GM18907 (cell line): Measurements from ENCODE around the gene HDAC2.
"Not testable (repeated sequence)": the region's sequence is repeated elsewhere in the genome, so short reads cannot be mapped to it uniquely, and the experiment has no call there.

ENCODE experiments used
- ATAC-seq: cut with Tn5 transposase; IDR thresholded peaks from one replicate; pipeline ENCODE4 v1.9.1; 2021; ENCODE audit warnings: mild to moderate bottlenecking, moderate library complexity; ENCODE audit not compliant: unreplicated experiment

Gene HDAC2

DNA sequence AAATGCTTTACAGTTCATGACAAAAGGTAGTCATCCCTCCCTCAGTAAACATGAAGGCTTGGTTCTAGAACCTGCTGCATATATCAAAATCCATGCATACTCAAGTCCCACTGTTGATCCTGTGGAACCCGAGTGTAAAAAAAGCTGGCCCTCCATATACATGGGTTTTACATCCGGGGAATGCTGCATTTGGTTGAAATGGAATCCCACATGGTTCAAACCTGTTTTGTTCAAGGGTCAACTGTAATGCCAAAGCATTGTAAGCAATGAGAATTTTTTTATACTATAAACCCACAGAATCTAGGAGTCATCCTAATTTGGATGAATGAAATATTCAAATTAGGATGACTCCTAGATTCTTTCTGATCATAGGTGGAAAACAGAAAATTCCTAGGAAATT lies 5.9 kb upstream of the HDAC2 start:
- no peak for ATAC-seq

DNA sequence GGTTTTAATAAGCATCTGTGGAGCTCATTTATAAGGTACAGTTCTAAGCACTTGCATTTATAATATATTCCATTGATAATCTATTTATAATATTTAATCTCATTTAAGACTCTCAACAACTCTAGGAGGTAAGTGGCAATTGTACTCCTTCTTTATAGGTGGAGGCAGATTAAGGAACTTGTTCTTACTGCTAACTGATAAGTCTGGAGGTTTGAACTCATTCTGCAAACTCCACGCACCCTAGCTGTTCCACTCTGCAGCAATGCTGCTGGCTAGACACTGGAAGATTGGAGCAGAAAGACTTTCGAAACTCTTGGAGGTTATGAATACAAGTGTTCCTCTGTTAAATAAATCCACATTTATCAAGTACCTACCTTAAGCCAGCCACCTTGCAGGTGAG lies 793 bp upstream of the HDAC2 start:
- ATAC-seq = no peak

GRCh38 chr6:113969888-113970804 lies 802 bp downstream of the HDAC2 start:
- peak; percentile 42 for ATAC-seq

- ATAC-seq = no peak
Measured at GRCh38 chr6:113968472-113968871, 2.5 kb downstream of the HDAC2 start.

GRCh38 chr6:113967777-113968176 lies 3.2 kb downstream of the HDAC2 start:
- ATAC-seq = no peak

DNA sequence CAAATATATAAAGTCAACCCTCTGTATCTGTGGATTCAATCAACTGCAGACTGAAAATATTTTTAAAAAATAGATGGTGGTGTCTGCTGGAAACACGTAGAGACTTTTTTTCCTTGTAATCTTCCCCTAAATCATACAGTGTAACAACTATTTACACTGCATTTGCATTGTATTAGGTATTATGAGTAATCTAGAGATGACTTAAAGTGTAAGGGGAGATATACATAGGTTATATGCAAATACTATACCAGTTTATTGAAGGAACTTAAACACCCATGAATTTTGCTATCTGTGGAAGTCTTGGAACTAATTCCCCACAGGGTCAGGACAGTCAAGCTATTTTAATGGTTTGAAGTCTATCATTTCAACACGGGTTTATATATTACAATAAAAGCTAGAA lies 10.2 kb downstream of the HDAC2 start:
- no peak for ATAC-seq

DNA sequence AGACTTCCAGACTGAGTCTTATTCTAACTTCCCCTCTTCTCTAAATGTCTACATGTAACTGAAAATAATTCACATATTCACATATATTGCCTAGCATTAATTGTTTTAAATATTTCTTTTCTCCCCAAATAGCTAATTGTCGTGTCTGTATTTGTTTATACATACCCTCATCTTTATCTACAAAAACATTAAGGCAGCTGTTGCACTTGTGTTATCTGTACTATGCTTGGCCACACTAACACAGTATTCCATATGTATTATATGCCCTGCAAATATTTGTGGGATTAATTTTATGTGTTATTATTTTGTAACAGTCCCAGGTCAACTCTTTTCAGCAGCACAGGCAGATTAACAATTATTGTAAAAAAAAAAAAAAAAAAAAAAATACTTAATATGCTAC lies 11.7 kb downstream of the HDAC2 start:
- ATAC-seq = no peak

- ATAC-seq = no peak
Measured at GRCh38 chr6:113954653-113955052, 16.3 kb downstream of the HDAC2 start.

DNA sequence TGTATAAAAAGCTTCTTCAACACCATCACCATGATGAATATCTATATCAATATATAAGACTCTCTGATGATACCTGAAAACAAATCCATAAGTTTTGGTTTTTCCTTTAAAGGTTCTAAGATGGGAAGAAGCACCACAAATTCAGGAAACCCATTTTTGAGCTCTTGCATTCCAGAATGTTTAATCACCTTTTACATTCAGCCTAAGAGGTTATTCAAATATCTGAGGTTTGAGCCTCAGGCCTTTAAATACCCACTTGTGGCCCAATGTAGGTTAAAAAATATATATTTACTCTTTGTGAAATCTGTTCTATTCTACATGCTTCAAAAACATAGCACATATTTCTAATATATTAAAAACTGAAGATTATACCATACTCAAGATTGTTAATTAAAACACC lies 17.6 kb downstream of the HDAC2 start:
- no peak for ATAC-seq

DNA sequence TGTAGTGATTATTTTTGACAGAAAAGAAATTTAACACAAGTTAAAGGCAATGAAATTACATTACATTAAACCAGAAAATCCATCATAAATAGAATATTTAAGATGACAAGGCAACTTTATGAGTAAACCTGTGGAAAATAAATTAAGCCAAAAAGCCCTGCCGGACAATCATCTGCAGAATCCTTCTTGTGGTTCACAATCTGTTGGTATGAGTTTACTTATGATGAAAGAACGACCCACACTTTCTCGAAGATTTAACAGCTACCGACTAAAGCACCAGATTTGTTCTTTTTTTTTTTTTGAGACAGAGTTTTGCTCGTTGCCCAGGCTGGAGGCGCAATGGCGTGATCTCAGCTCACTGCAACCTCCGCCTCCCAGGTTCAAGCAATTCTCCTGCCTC lies 21.4 kb downstream of the HDAC2 start:
- no peak for ATAC-seq

DNA sequence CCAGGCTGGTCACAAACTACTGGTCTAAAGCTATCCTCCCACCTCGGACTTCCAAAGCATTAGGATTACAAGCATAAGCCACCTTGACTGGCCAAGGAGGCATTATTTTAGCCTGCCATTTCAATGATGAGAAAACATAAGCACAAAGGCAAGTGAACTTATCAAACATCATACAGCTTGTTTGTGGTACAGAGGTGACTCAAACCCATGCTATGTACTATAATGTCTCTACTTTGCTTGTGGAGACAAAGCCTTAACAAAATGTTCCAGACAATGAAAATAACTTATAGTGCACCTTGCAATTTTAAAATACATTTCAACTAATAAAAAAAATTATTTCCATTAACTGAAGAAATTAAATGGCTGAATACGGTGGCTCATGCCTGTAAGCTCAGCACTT lies 26.2 kb downstream of the HDAC2 start:
- ATAC-seq = no peak

DNA sequence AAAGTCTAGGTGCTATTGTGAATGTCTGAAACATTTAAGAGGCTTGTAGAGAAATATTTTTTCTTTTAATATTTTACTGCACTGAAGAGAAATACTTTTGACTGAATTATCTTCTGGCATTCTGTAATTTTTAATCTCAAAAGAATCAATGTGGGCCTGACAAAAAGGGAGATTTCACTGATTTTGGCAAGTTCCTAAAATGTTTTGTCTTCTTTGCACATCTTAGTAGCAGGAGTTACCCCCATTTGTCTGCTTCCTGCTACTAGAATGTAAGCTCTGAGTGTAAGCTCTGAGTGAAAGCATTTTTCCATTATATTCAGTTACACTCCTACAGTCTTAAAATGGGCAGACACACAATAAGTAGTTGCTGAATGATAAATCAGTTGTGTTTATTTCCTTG lies 31.1 kb downstream of the HDAC2 start:
- ATAC-seq = no peak

DNA sequence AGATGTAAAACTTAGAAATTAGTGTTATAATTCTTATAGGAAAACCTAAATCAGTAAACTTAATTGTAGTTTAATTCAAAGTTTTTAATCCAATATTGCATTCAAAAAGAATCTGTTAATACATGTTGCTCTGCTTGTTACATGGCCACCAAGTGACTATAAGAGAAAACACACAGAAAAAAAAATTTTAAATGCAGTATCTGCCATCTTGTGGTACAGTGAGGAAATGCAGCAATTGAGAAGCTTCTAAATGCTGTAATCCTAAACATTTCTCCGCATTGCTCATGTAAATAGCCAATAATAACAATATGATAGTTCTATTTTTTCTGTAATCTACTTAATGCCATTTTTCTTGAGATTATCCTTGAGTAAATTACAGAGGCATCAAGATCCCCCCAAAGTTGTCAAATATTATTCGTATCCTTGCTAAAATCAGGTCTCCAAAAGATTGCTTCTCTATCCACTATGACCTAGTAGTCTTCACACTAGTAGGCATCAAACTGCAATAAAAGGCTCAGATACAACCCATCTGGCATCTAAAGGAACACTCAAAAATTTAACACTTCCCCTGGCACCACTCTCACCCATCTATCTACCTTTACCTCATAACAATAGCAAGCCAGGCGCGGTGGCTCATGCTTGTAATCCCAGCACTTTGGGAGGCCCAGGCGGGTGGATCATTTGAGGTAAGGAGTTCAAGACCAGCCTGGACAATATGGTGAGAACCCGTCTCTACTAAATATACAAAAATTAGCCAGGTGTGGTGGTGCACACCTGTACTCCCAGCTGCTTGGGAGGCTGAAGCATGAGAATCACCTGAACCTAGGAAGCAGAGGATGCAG lies 34.6 kb downstream of the HDAC2 start:
- ATAC-seq = peak; percentile 94

DNA sequence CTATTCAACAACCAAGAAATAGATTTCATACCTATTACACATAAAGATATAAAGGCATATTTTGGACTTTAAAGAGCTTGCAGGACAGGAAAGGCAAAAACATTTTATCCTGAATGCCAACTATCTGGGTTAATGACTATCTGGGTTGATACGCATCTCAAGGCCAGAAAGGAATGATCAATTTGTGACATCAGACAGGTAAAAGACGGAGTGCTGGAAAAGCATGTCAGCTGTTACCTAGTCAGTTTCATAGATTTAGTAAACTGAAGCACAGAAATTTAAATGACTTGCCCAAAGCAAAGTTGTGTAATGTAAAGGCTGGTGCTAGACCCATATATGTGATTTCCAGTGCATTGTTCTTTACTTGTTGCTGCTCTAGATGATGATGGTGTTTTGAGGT lies 36.8 kb downstream of the HDAC2 start:
- no peak for ATAC-seq

DNA sequence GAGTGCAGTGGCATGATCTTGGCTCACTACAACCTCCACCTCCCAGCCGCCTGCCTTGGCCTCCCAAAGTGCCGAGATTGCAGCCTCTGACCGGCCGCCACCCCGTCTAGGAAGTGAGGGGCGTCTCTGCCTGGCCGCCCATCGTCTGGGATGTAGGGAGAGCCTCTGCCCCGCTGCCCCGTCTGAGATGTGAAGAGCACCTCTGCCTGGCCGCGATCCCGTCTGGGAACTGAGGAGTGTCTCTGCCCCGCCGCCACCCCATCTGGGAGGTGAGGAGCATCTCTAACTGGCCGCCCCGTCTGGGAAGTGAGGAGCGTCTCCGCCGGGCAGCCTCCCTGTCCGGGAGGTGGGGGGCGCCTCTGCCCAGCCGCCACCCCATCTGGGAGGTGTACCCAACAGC lies 39.0 kb downstream of the HDAC2 start:
- not testable (repeated sequence) for ATAC-seq

DNA sequence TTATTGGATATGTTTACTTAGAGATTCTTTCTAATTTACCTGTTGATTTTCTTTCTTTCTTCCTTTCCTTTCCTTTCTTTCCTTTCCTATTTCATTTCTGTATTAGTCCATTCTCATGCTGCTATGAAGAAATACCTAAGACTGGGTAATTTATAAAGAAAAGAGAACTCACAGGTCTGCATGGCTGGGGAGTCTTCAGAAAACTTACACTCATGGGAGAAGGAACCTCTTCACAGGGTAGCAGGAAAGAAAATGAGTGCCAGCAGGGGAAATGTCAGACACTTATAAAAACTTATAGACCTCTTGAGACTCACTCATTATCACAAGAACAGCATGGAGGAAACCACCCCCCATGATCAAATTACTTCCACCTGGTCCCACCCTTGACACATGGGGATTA lies 40.8 kb downstream of the HDAC2 start:
- ATAC-seq = no peak

GRCh38 chr6:113927001-113927400 lies 43.9 kb downstream of the HDAC2 start:
- no peak for ATAC-seq

- ATAC-seq = no peak
Measured at GRCh38 chr6:113925378-113925777, 45.6 kb downstream of the HDAC2 start.

DNA sequence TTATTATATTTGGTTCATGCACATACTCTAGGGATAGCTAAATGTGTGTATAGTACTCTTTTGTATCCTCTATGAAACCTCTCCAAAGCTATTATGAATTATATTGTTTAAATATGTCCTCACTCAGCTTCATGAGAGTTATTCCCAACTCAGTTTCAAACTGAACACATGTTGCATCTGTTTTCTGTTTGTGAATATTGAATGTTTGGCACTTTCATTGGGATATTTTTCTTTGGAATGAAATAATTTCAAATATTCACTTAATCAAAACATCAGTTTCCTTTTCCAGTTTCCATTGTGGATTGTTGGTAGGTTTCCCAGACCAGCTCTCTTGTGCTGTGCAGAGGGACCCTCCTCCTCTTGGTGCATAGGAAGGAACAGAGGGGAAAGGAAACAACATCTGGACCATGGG lies 46.6 kb downstream of the HDAC2 start:
- no peak for ATAC-seq

DNA sequence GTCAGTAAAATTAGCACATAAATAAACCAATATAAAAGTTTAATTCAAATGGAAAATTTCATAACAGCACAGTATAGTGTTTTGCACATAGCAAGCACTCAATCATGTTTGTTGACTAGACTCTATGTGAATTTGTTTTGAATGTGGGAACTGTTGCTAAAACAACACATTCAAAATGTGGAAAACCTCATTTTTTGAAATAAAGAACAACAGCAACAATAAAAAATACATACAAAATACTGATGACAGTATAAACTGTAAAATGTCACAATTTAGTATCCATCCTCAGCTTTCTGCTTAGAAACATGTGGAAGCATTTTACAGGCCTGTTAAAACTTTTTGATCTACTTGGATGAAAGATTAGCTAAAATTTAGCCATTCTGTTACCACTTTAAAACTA lies 47.4 kb downstream of the HDAC2 start:
- ATAC-seq = no peak

- no peak for ATAC-seq
Measured at GRCh38 chr6:113921299-113921904, 49.5 kb downstream of the HDAC2 start.
